ENCODE results near the gene ENTPD1. TPM values are rescaled to one million over a fixed set of nuclear protein-coding genes. Genes with fewer than 3 reads are reported as not detected.

The ENTPD1 gene
- total and polyA plus RNA-seq, 9 of the 15 experiments (the other 6 are each of a cell fraction or from before 2014, with no cell fraction given) = 0.07 to 1.5 (median 0.37) TPM

- H3K27me3 ChIP-seq (ENCODE audit: control insufficient read depth in 2 of 2, insufficient read depth in 2 of 2, low read length in 2 of 2) = no peaks in the 10 kb centered on the region
- no peak overlapping the region for H3K4me3 ChIP-seq
- ATAC-seq (no peak), DNase-seq (ENCODE audit: extremely low read depth in 1 of 4, low spot score in 3 of 4) (no peak), FAIRE-seq (no peak)
- H3K9me3 ChIP-seq (replicated peaks; ENCODE audit: control insufficient read depth, insufficient read depth, low read depth, low read length) = no peaks in the 10 kb centered on the region
- POLR2A ChIA-PET = no interaction called here
- no peak overlapping the region for H3K9ac ChIP-seq (ENCODE audit: insufficient read depth in 1 of 2, low read depth in 2 of 2, low read length in 2 of 2)
- H3K36me3 ChIP-seq (ENCODE audit: control insufficient read depth, insufficient read depth, low read length) = peaks cover 4% of the 10 kb centered on the region; the same call in 1 of the 3 replicates
- H3K4me2 ChIP-seq (ENCODE audit: insufficient read depth, low read length) = no peak overlapping the region
- H3K9me1 ChIP-seq (ENCODE audit: control insufficient read depth, insufficient read depth, low read length) = no peaks in the 10 kb centered on the region
- in situ Hi-C loops (cut with MboI) (no loop called here), intact Hi-C loops (cut with micrococcal nuclease) (no loop called here)
- 71% methylated on average over 2 of the region's 2 CpGs for WGBS (ENCODE audit: insufficient coverage, low coverage, missing lambda C conversion rate)
- CTCF ChIA-PET (ENCODE audit: low intra/inter-chr PET ratio) = no interaction called here
- H3K79me2 ChIP-seq (ENCODE audit: control insufficient read depth, insufficient read depth, low read length) = peaks cover 11% of the 10 kb centered on the region; the same call in 2 of the 3 replicates
- peaks cover 0 to 8% of the 10 kb centered on the region in 2 experiments; a peak in 3 of 5 replicates for H3K4me1 ChIP-seq (replicated peaks in 1 of 2; ENCODE audit: control insufficient read depth in 2 of 2, insufficient read depth in 2 of 2, low read length in 2 of 2)
- H2AFZ ChIP-seq (ENCODE audit: low read depth, low read length) = no peak overlapping the region
- BruUV-seq (replicated peaks) = no TSS peak
- no peaks in the 10 kb centered on the region for H4K20me1 ChIP-seq (replicated peaks; ENCODE audit: control insufficient read depth, insufficient read depth, low read length)
- H3K27ac ChIP-seq (ENCODE audit: extremely low read depth, low read depth, low read length) = no peak overlapping the region
- TF ChIP-seq ZBTB8A (IDR thresholded peaks at IDR 0.05; ENCODE audit: partially characterized antibody) (no peak), TRIM28 (IDR thresholded peaks at IDR 0.05) (no peak), ZNF121 (CRISPR knock-in tag; conservative IDR thresholded peaks at IDR 0.05) (no peak), BDP1 (IDR thresholded peaks at IDR 0.05; ENCODE audit: insufficient read depth, insufficient read length) (no peak), PHB (CRISPR knock-in tag; IDR thresholded peaks at IDR 0.05) (no peak), SAP30 (IDR thresholded peaks at IDR 0.05; ENCODE audit: borderline replicate concordance, insufficient read depth, low read depth, low read length, poor library complexity, severe bottlenecking) (no peak), TSHZ1 (CRISPR knock-in tag; IDR thresholded peaks at IDR 0.05) (no peak), ETV6 (IDR thresholded peaks at IDR 0.05; ENCODE audit: borderline replicate concordance in 1 of 2, low read depth in 2 of 2, low read length in 1 of 2) (no peak), ETV6 (CRISPR knock-in tag; IDR thresholded peaks at IDR 0.05; ENCODE audit: borderline replicate concordance) (no peak), KAT7 (CRISPR knock-in tag; IDR thresholded peaks at IDR 0.05; ENCODE audit: borderline replicate concordance) (no peak), RFX5 (IDR thresholded peaks at IDR 0.05; ENCODE audit: low read depth, low read length) (no peak), BCLAF1 (IDR thresholded peaks at IDR 0.05; ENCODE audit: borderline replicate concordance in 1 of 2, control insufficient read depth in 1 of 2, low read depth in 2 of 2, low read length in 1 of 2) (no peak), XRCC4 (IDR thresholded peaks at IDR 0.05; ENCODE audit: extremely low read depth, insufficient read depth, insufficient read length) (no peak), ZNF12 (CRISPR knock-in tag; IDR thresholded peaks at IDR 0.05) (no peak), NELFE (IDR thresholded peaks at IDR 0.05; ENCODE audit: insufficient read depth, insufficient read length) (no peak), ZBTB12 (CRISPR knock-in tag; IDR thresholded peaks at IDR 0.05) (no peak)
Measured at GRCh38 chr10:95909561-95909960, 153.6 kb downstream of the ENTPD1 start.

Data from K562 (cell line).